GM18861 (cell line): ENCODE data around the gene KRTAP8-1.

Experiments used
- ATAC-seq: cut with Tn5 transposase; IDR thresholded peaks from one replicate; pipeline ENCODE4 v1.9.1; 2021; ENCODE audit not compliant: unreplicated experiment

Gene KRTAP8-1, protein sequence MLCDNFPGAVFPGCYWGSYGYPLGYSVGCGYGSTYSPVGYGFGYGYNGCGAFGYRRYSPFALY

GRCh38 chr21:30813174-30813573, at the start of gene KRTAP8-1:
Gene KRTAP8-1 (minus strand): TSS chr21:30813274. CDS start chr21:30813220, 54 bp downstream.
- no peak for ATAC-seq

DNA sequence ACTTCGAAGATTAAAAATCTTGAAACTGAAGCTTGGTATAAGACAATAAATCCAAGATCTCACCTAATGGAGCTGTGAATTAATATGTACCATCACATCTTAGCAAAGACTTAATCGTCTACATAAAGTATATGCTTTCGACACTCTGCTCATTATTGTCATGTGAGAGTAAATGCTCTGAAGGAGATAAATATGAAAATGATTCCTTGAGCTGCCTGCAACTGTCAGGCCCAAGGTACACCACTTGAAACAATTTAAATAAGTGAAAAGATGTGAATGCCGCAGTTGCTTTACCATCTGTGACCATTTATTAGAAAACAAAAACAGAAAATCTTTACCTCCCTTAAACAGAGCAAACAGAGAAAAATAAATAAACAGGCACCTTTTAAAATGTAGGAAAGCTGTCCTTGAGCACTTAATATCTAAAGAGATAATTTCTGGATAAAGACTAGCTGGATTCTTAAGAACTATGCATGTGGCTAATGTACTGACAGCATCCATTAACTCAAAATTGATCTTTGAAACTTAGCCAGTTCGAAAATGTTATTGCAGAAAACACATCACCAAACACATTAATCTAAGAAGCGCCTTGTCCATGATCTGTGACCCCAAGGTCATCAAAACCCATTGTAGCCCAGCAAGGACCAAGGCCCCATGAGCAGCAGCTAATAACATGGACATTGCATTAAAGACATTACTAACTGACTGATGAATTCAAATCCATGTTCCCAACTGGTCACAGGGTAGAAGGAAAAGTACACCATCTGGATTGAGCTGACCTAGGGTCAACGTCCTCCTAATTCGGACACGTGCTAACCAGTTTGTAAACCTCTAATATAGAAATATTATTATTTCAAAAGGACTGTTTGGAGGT, 34.8 kb upstream of the KRTAP8-1 start:
- ATAC-seq, result no peak

DNA sequence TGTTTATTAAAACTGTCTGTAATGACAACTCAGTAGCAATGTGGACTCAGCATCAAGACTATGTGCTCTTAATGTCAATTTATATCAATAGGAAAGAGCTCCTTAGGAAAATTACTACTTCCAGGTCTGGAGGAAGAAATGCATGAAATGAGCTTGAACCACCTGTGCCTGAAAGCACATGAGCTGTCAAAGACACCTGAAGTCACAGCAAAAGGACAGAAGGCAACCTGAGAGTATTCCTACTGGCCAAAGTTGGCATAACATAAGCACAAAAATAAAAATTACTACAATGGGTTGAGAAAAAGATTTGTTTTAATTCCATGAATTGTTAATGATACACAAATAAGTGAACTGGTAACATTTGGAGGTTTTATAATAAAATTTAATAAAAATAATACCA, 29.9 kb upstream of the KRTAP8-1 start:
- no peak for ATAC-seq

DNA sequence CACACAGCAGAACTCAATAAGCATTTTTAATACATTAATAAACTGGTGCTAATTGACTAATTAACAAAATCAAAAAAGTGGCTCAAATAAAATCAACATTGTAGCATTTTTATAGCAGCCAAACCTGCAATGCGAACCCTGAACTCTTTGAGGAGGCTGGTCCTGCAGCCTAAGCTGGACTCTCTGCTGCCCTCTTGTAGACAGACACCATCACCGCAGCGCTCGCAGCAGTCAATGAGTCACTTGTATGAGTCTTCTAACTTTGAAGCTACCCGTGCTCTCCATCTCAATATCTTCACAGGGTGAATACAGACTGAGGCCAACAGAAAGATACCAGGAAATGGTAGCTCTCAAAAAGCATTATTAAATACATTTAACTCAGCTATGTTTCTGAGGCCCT, 26.2 kb upstream of the KRTAP8-1 start:
- no peak for ATAC-seq

GRCh38 chr21:30838536-30838935, 25.5 kb upstream of the KRTAP8-1 start:
- no peak for ATAC-seq

- ATAC-seq, result no peak
Measured at GRCh38 chr21:30831194-30831765, 18.2 kb upstream of the KRTAP8-1 start.

DNA sequence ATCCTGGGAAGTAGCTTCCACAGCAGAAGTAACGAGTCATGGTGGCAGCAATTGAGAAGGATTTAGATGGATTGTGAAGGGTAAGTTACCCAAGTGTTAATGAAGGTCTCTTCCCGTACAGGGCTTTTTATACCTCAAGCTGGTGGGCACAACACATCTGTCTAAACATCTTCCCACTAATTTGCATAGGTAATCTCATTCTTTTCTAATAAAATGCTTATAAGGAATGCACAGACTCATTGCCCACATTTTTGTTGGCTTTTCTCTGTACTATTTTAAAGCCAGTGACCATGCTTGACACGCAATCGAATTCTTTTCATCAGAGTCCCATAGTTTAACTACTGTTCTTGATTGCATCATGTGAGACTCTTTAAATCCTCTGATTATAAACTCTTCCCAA, 16.6 kb upstream of the KRTAP8-1 start, which contains the start of gene KRTAP7-1:
KRTAP7-1 (minus strand) TSS at position 101 of the 400 bp plus-strand sequence; CDS start at position 40, 61 bp downstream.
- no peak for ATAC-seq

- no peak for ATAC-seq
Measured at GRCh38 chr21:30818837-30819610, 6.0 kb upstream of the KRTAP8-1 start.

DNA sequence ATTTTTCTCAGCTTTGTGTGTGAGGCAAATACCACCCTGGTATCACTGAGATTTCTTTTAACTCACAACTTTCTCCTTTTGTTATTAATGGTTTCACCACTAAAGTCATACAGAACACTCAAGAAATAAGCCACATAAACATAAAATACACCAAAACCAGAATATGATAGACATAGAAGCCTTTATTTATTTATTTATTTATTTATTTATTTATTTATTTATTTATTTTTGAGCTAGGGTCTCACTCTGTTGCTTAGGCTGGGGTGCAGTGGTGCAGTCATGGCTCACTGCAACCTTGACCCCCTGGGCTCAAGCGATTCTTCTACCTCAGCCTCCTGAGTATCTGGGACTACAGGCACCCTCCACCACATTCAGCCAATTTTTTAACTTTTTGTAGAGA, 12.5 kb downstream of the KRTAP8-1 start:
- no peak for ATAC-seq

GRCh38 chr21:30793581-30794314, 19.3 kb downstream of the KRTAP8-1 start:
- no peak for ATAC-seq

GRCh38 chr21:30779249-30779648, 33.8 kb downstream of the KRTAP8-1 start:
- ATAC-seq, result no peak

GRCh38 chr21:30769724-30770431, 43.2 kb downstream of the KRTAP8-1 start:
- no peak for ATAC-seq
